NCI-H510A treated with DMSO at 0.1 percent for 48 hours (cell line): ENCODE results near the gene EFNA3.

Experiments
- DNase-seq: peaks from one replicate; lab custom pipeline; 2025; lab: John Stamatoyannopoulos, UW

EFNA3 gene

GRCh38 chr1:155083052-155083541, 4.5 kb downstream of the EFNA3 start:
- no peak for DNase-seq

- DNase-seq: peak; percentile 29
Observed at GRCh38 chr1:155083865-155084721, 5.5 kb downstream of the EFNA3 start.

- peak; percentile 95 for DNase-seq
Observed at GRCh38 chr1:155084722-155085503, 6.3 kb downstream of the EFNA3 start.

- no peak for DNase-seq
Observed at GRCh38 chr1:155085504-155086127, 7.0 kb downstream of the EFNA3 start.

- DNase-seq: peak; percentile 64
Observed at GRCh38 chr1:155086128-155086741, 7.6 kb downstream of the EFNA3 start.

GRCh38 chr1:155086856-155087535, 8.4 kb downstream of the EFNA3 start:
- DNase-seq: no peak

- peak; percentile 63 for DNase-seq
Observed at GRCh38 chr1:155091071-155092051, 12.7 kb downstream of the EFNA3 start.

- DNase-seq: no peak
Observed at GRCh38 chr1:155092131-155092530, 13.5 kb downstream of the EFNA3 start.

GRCh38 chr1:155092641-155093040, 14.0 kb downstream of the EFNA3 start:
- DNase-seq: no peak

- DNase-seq: peak; percentile 60
Observed at GRCh38 chr1:155093911-155094621, 15.4 kb downstream of the EFNA3 start.

- DNase-seq: no peak
Observed at GRCh38 chr1:155094622-155094948, 15.9 kb downstream of the EFNA3 start.

- DNase-seq: no peak
Observed at GRCh38 chr1:155099331-155099730, 20.7 kb downstream of the EFNA3 start.

- no peak for DNase-seq
Observed at GRCh38 chr1:155103325-155103724, 24.7 kb downstream of the EFNA3 start.

GRCh38 chr1:155104605-155105534, 26.2 kb downstream of the EFNA3 start:
- DNase-seq: no peak

GRCh38 chr1:155105604-155106011, 27.0 kb downstream of the EFNA3 start:
- no peak for DNase-seq

- peak; percentile 57 for DNase-seq
Observed at GRCh38 chr1:155106862-155107261, 28.2 kb downstream of the EFNA3 start.

- no peak for DNase-seq
Observed at GRCh38 chr1:155107309-155108264, 28.9 kb downstream of the EFNA3 start.
